ENCODE measurements around the gene VAMP8.

Gene VAMP8

GRCh38 chr2:85577386-85578242 lies at the start of gene VAMP8:
VAMP8 (plus strand) TSS chr2:85577586; CDS start chr2:85577647, 61 bp downstream.
- H3K4me3 ChIP-seq (ENCODE audit: low read depth in 1 of 2, low read length in 2 of 2), result peak within 1 kb of the TSS; percentile 23 to 56
- H3K9me3 ChIP-seq (ENCODE audit: control insufficient read depth in 1 of 2, low read length in 2 of 2), result no peaks in the 10 kb centered on the region
- no peaks in the 10 kb centered on the region for H3K27me3 ChIP-seq (ENCODE audit: low read depth, low read length)
- H3K27ac ChIP-seq (ENCODE audit: low read length), result peak within 1 kb of the TSS; percentile 93
- peaks cover 0 to 11% of the 10 kb centered on the region in 2 donors for H3K4me1 ChIP-seq (ENCODE audit: control insufficient read depth in 1 of 2, insufficient read depth in 2 of 2, low read length in 2 of 2)
- no peaks in the 10 kb centered on the region for H3K36me3 ChIP-seq (ENCODE audit: control insufficient read depth in 1 of 2, insufficient read depth in 2 of 2, low read length in 2 of 2)

- no peaks in the 10 kb centered on the region for H3K36me3 ChIP-seq (ENCODE audit: control insufficient read depth in 1 of 2, insufficient read depth in 2 of 2, low read length in 2 of 2)
- H3K27ac ChIP-seq (ENCODE audit: low read length), result no peak overlapping the region
- no peaks in the 10 kb centered on the region for H3K9me3 ChIP-seq (ENCODE audit: control insufficient read depth in 1 of 2, low read length in 2 of 2)
- peaks cover 16 to 22% of the 10 kb centered on the region in 2 donors for H3K4me1 ChIP-seq (ENCODE audit: control insufficient read depth in 1 of 2, insufficient read depth in 2 of 2, low read length in 2 of 2)
- no peak overlapping the region for H3K4me3 ChIP-seq (ENCODE audit: low read depth in 1 of 2, low read length in 2 of 2)
- no peaks in the 10 kb centered on the region for H3K27me3 ChIP-seq (ENCODE audit: low read depth, low read length)
Measured at GRCh38 chr2:85527787-85528186, 49.6 kb upstream of the VAMP8 start.

- H3K27me3 ChIP-seq (ENCODE audit: low read depth, low read length), result no peaks in the 10 kb centered on the region
- H3K4me3 ChIP-seq (ENCODE audit: low read depth in 1 of 2, low read length in 2 of 2), result no peak overlapping the region
- H3K27ac ChIP-seq (ENCODE audit: low read length), result no peak overlapping the region
- H3K9me3 ChIP-seq (ENCODE audit: control insufficient read depth in 1 of 2, low read length in 2 of 2), result no peaks in the 10 kb centered on the region
- peaks cover 15 to 21% of the 10 kb centered on the region in 2 donors for H3K4me1 ChIP-seq (ENCODE audit: control insufficient read depth in 1 of 2, insufficient read depth in 2 of 2, low read length in 2 of 2)
- H3K36me3 ChIP-seq (ENCODE audit: control insufficient read depth in 1 of 2, insufficient read depth in 2 of 2, low read length in 2 of 2), result no peaks in the 10 kb centered on the region
Measured at GRCh38 chr2:85528355-85528754, 49.0 kb upstream of the VAMP8 start.

- peaks cover under 1 to 7% of the 10 kb centered on the region in 2 donors for H3K4me1 ChIP-seq (ENCODE audit: control insufficient read depth in 1 of 2, insufficient read depth in 2 of 2, low read length in 2 of 2)
- H3K27me3 ChIP-seq (ENCODE audit: low read depth, low read length), result no peaks in the 10 kb centered on the region
- H3K9me3 ChIP-seq (ENCODE audit: control insufficient read depth in 1 of 2, low read length in 2 of 2), result no peaks in the 10 kb centered on the region
- H3K27ac ChIP-seq (ENCODE audit: low read length), result no peak overlapping the region
- H3K4me3 ChIP-seq (ENCODE audit: low read depth in 1 of 2, low read length in 2 of 2), result no peak overlapping the region
- H3K36me3 ChIP-seq (ENCODE audit: control insufficient read depth in 1 of 2, insufficient read depth in 2 of 2, low read length in 2 of 2), result no peaks in the 10 kb centered on the region
Measured at GRCh38 chr2:85529809-85530208, 47.6 kb upstream of the VAMP8 start.

GRCh38 chr2:85531589-85531988 lies 45.8 kb upstream of the VAMP8 start:
- Histone ChIP-seq H3K4me3 (ENCODE audit: low read depth in 1 of 2, low read length in 2 of 2) (no peak overlapping the region), H3K9me3 (ENCODE audit: control insufficient read depth in 1 of 2, low read length in 2 of 2) (no peaks in the 10 kb centered on the region), H3K27me3 (ENCODE audit: low read depth, low read length) (no peaks in the 10 kb centered on the region), H3K36me3 (ENCODE audit: control insufficient read depth in 1 of 2, insufficient read depth in 2 of 2, low read length in 2 of 2) (no peaks in the 10 kb centered on the region), H3K4me1 (ENCODE audit: control insufficient read depth in 1 of 2, insufficient read depth in 2 of 2, low read length in 2 of 2) (peaks cover 0 to 4% of the 10 kb centered on the region in 2 donors), H3K27ac (ENCODE audit: low read length) (no peak overlapping the region)

- Histone ChIP-seq H3K27me3 (ENCODE audit: low read depth, low read length) (no peaks in the 10 kb centered on the region), H3K9me3 (ENCODE audit: control insufficient read depth in 1 of 2, low read length in 2 of 2) (no peaks in the 10 kb centered on the region), H3K4me3 (ENCODE audit: low read depth in 1 of 2, low read length in 2 of 2) (no peak overlapping the region), H3K4me1 (ENCODE audit: control insufficient read depth in 1 of 2, insufficient read depth in 2 of 2, low read length in 2 of 2) (peaks cover 8 to 11% of the 10 kb centered on the region in 2 donors), H3K27ac (ENCODE audit: low read length) (no peak overlapping the region), H3K36me3 (ENCODE audit: control insufficient read depth in 1 of 2, insufficient read depth in 2 of 2, low read length in 2 of 2) (no peaks in the 10 kb centered on the region)
Measured at GRCh38 chr2:85534099-85534498, 43.3 kb upstream of the VAMP8 start.

- peaks cover 8 to 11% of the 10 kb centered on the region in 2 donors for H3K4me1 ChIP-seq (ENCODE audit: control insufficient read depth in 1 of 2, insufficient read depth in 2 of 2, low read length in 2 of 2)
- no peaks in the 10 kb centered on the region for H3K27me3 ChIP-seq (ENCODE audit: low read depth, low read length)
- H3K36me3 ChIP-seq (ENCODE audit: control insufficient read depth in 1 of 2, insufficient read depth in 2 of 2, low read length in 2 of 2), result no peaks in the 10 kb centered on the region
- H3K4me3 ChIP-seq (ENCODE audit: low read depth in 1 of 2, low read length in 2 of 2), result no peak overlapping the region
- H3K27ac ChIP-seq (ENCODE audit: low read length), result peak overlapping the region; percentile 4
- no peaks in the 10 kb centered on the region for H3K9me3 ChIP-seq (ENCODE audit: control insufficient read depth in 1 of 2, low read length in 2 of 2)
Measured at GRCh38 chr2:85534881-85535280, 42.5 kb upstream of the VAMP8 start.

GRCh38 chr2:85536479-85536878 lies 40.9 kb upstream of the VAMP8 start:
- peak overlapping the region; percentile 100 for H3K27ac ChIP-seq (ENCODE audit: low read length)
- H3K36me3 ChIP-seq (ENCODE audit: control insufficient read depth in 1 of 2, insufficient read depth in 2 of 2, low read length in 2 of 2), result peaks cover 4 to 6% of the 10 kb centered on the region in 2 donors

GRCh38 chr2:85537600-85538506 lies 39.5 kb upstream of the VAMP8 start:
- H3K4me3 ChIP-seq (ENCODE audit: low read depth in 1 of 2, low read length in 2 of 2), result peak overlapping the region; percentile 93 to 95
- peaks cover 17 to 20% of the 10 kb centered on the region in 2 donors for H3K36me3 ChIP-seq (ENCODE audit: control insufficient read depth in 1 of 2, insufficient read depth in 2 of 2, low read length in 2 of 2)
- H3K4me1 ChIP-seq (ENCODE audit: control insufficient read depth in 1 of 2, insufficient read depth in 2 of 2, low read length in 2 of 2), result peaks cover 15 to 33% of the 10 kb centered on the region in 2 donors
- H3K27me3 ChIP-seq (ENCODE audit: low read depth, low read length), result no peaks in the 10 kb centered on the region
- H3K9me3 ChIP-seq (ENCODE audit: control insufficient read depth in 1 of 2, low read length in 2 of 2), result no peaks in the 10 kb centered on the region
- peak overlapping the region; percentile 100 for H3K27ac ChIP-seq (ENCODE audit: low read length)

More at GRCh38 chr2:85536479-85536878, 40.9 kb upstream of the VAMP8 start:
- Histone ChIP-seq H3K4me3 (ENCODE audit: low read depth in 1 of 2, low read length in 2 of 2) (no peak overlapping the region), H3K27me3 (ENCODE audit: low read depth, low read length) (no peaks in the 10 kb centered on the region), H3K4me1 (ENCODE audit: control insufficient read depth in 1 of 2, insufficient read depth in 2 of 2, low read length in 2 of 2) (peaks cover 11 to 21% of the 10 kb centered on the region in 2 donors), H3K9me3 (ENCODE audit: control insufficient read depth in 1 of 2, low read length in 2 of 2) (no peaks in the 10 kb centered on the region)

GRCh38 chr2:85538507-85539360 lies 38.7 kb upstream of the VAMP8 start, which contains the start of gene MAT2A:
MAT2A (plus strand) TSS chr2:85539168; CDS start chr2:85539288, 120 bp downstream.
- H3K4me1 ChIP-seq (ENCODE audit: control insufficient read depth in 1 of 2, insufficient read depth in 2 of 2, low read length in 2 of 2), result peaks cover 15 to 39% of the 10 kb centered on the region in 2 donors
- no peaks in the 10 kb centered on the region for H3K9me3 ChIP-seq (ENCODE audit: control insufficient read depth in 1 of 2, low read length in 2 of 2)
- peaks cover 21 to 28% of the 10 kb centered on the region in 2 donors for H3K36me3 ChIP-seq (ENCODE audit: control insufficient read depth in 1 of 2, insufficient read depth in 2 of 2, low read length in 2 of 2)
- H3K27me3 ChIP-seq (ENCODE audit: low read depth, low read length), result no peaks in the 10 kb centered on the region
- peak within 1 kb of the TSS; percentile 93 to 95 for H3K4me3 ChIP-seq (ENCODE audit: low read depth in 1 of 2, low read length in 2 of 2)
- peak within 1 kb of the TSS; percentile 100 for H3K27ac ChIP-seq (ENCODE audit: low read length)
